Kidney glomerular epithelial cell (primary cell): Measurements from ENCODE around the gene RAB21.
A peak's percentile ranks its signal among the peaks of the same experiment; 100 is the strongest.
"Not testable (repeated sequence)": the region's sequence is repeated elsewhere in the genome, so short reads cannot be mapped to it uniquely, and the experiment has no call there.

Source experiments
- DNase-seq: peaks from one replicate; lab custom pipeline; 2025; lab: John Stamatoyannopoulos, UW

The RAB21 gene

GRCh38 chr12:71752891-71753290 is 1.8 kb upstream of the RAB21 start:
- DNase-seq = no peak

GRCh38 chr12:71755146-71755892 is 656 bp downstream of the RAB21 start:
- DNase-seq = peak; percentile 38

- no peak for DNase-seq
These were observed 1.5 kb downstream of the RAB21 start for GRCh38 chr12:71756054-71756690.

GRCh38 chr12:71759941-71760340 is 5.3 kb downstream of the RAB21 start:
- no peak for DNase-seq

- no peak for DNase-seq
These were observed 5.8 kb downstream of the RAB21 start for GRCh38 chr12:71760471-71760870.

GRCh38 chr12:71761354-71761753 is 6.7 kb downstream of the RAB21 start:
- not testable (repeated sequence) for DNase-seq

GRCh38 chr12:71763677-71764379 is 9.2 kb downstream of the RAB21 start:
- DNase-seq = no peak

GRCh38 chr12:71764587-71765321 is 10.1 kb downstream of the RAB21 start:
- no peak for DNase-seq

- DNase-seq = no peak
These were observed 11.5 kb downstream of the RAB21 start for GRCh38 chr12:71766202-71766601.

- DNase-seq = no peak
These were observed 12.5 kb downstream of the RAB21 start for GRCh38 chr12:71767183-71767582.

GRCh38 chr12:71768900-71769299 is 14.2 kb downstream of the RAB21 start:
- no peak for DNase-seq

GRCh38 chr12:71771069-71771468 is 16.4 kb downstream of the RAB21 start:
- peak; percentile 13 for DNase-seq

GRCh38 chr12:71772735-71773134 is 18.1 kb downstream of the RAB21 start:
- no peak for DNase-seq

- peak; percentile 36 for DNase-seq
These were observed 25.7 kb downstream of the RAB21 start for GRCh38 chr12:71780237-71780822.

GRCh38 chr12:71782017-71782416 is 27.4 kb downstream of the RAB21 start:
- DNase-seq = no peak

- DNase-seq = no peak
These were observed 32.2 kb downstream of the RAB21 start for GRCh38 chr12:71786829-71787228.

- DNase-seq = no peak
These were observed 32.9 kb downstream of the RAB21 start for GRCh38 chr12:71787580-71787979.

GRCh38 chr12:71790331-71790730 is 35.7 kb downstream of the RAB21 start:
- DNase-seq = no peak

GRCh38 chr12:71791473-71792150 is 36.9 kb downstream of the RAB21 start:
- no peak for DNase-seq

GRCh38 chr12:71792599-71792998 is 37.9 kb downstream of the RAB21 start:
- no peak for DNase-seq

GRCh38 chr12:71795901-71796300 is 41.2 kb downstream of the RAB21 start:
- DNase-seq = no peak
